GM18873 (cell line): Measurements from ENCODE around the gene RFX6.
"Not testable (repeated sequence)": the region's sequence is repeated elsewhere in the genome, so short reads cannot be mapped to it uniquely, and the experiment has no call there.

Source experiments
- ATAC-seq: cut with Tn5 transposase; IDR thresholded peaks from one replicate; pipeline ENCODE4 v1.9.1; 2021; ENCODE audit warnings: mild to moderate bottlenecking, moderate library complexity, moderate number of reproducible peaks; ENCODE audit not compliant: unreplicated experiment, low FRiP score

RFX6 gene, protein sequence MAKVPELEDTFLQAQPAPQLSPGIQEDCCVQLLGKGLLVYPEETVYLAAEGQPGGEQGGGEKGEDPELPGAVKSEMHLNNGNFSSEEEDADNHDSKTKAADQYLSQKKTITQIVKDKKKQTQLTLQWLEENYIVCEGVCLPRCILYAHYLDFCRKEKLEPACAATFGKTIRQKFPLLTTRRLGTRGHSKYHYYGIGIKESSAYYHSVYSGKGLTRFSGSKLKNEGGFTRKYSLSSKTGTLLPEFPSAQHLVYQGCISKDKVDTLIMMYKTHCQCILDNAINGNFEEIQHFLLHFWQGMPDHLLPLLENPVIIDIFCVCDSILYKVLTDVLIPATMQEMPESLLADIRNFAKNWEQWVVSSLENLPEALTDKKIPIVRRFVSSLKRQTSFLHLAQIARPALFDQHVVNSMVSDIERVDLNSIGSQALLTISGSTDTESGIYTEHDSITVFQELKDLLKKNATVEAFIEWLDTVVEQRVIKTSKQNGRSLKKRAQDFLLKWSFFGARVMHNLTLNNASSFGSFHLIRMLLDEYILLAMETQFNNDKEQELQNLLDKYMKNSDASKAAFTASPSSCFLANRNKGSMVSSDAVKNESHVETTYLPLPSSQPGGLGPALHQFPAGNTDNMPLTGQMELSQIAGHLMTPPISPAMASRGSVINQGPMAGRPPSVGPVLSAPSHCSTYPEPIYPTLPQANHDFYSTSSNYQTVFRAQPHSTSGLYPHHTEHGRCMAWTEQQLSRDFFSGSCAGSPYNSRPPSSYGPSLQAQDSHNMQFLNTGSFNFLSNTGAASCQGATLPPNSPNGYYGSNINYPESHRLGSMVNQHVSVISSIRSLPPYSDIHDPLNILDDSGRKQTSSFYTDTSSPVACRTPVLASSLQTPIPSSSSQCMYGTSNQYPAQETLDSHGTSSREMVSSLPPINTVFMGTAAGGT

DNA sequence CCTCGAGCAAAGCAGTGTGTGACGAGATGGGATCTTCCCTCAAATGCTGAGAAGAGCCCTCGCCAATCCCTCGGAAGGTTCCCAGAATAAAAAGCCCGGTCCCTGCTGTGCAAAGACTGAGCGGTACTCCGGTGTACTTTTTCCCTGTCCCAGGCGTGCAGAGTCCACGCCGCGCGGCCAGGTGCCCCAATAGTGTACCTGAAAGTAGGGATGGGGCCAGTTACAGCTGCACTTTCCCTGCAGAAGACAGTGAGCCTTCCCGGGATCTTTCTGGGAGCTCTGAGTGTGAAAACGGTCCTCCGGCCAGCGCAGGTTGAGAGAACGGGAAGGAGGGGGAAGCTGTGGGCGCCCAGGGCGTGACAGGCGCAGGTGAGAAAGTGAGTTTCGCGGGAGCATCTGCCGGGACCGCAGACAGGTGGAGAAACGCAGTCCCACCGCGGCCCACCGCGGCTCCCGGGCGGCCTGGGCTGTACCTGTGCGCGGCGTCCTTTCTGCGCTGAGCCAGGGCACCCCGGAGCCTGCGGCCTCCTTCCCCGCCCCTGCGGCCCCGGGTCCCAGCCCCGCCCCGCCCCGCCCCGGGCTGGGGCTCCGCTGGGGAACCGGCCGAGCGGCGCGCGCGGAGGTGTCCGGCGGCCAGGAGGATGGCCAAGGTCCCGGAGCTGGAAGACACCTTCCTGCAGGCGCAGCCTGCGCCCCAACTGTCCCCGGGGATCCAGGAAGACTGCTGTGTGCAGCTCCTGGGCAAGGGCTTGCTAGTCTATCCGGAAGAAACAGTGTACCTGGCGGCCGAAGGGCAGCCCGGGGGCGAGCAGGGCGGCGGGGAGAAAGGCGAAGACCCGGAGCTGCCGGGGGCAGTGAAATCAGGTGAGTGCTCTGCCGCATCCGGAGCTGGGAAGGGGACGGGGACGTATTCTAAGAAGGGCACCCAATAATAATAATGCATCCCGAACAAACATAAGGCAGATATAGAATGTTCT is at the start of gene RFX6:
Gene RFX6, plus strand, starts transcription at position 608 of the 977 bp plus-strand sequence. Its CDS starts 34 bp downstream, at position 642.
- no peak for ATAC-seq

DNA sequence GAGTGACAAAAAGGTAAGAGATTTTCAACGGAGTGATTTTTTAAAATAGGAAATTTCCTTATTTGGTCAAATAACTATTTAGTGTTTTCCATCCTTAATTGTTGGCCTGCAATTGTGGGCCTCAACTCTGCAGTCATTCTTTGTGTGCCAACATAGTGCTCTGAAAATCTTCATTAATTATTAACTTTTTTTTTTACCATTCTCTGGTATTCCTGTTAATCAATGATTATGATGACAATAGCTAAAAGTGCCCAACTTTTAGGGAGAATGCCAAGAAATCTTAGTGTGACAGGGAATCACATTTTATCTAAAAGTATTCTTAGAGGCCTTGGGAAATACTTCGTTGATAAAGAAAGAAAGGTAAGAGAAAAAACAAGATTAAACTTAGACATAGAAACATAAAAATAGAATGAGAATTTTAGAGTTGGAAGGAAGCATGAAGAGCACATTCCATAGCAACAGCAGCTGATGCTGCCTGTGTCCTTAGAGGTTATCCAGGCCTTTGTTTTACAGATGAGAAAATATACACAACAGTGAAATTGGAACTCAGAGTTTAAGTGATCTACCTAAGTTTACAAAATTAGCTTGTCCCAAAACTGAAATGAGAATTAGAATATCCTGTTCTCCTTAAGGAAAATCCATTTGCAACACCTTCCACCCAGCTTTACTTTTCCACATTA is 49.3 kb upstream of the RFX6 start:
- no peak for ATAC-seq

DNA sequence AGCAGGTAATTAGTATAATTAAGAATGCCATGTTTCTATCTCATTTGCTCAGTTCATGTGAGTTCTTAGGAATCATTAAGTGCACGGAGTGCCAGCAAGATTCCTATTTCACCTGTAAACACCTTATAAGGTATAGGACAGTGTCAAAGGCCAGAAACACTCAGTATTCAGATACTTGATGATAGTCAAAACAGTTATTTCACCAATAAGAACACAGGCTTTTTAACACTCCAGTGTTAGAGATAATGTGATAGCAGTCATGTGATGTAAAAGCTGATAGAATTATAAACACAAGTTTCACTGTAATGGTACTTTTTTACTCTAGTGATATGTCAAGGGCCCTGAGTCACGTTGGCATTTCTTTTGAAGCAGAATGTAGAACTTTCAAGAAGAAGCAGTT is 48.1 kb upstream of the RFX6 start, which contains the start of gene GPRC6A:
Gene GPRC6A, minus strand, starts transcription at position 101 of the 400 bp plus-strand sequence. Its CDS starts 70 bp downstream, at position 31.
- no peak for ATAC-seq

DNA sequence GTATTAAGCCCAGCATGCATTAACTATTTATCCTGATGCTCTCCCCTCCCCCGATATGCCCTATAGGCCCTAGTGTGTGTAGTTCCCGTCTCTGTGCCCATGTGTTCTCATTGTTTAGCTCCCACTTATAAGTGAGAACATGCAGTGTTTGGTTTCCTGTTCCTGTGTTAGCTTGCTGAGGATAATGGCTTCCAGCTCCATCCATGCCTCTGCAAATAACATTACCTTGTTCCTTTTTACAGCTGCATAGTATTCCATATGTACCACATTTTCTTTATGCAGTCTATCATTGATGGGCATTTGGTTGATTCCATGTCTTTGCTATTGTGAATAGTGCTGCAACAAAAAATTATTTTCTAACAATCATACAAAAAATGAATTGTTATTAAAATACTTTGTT is 42.5 kb upstream of the RFX6 start:
- not testable (repeated sequence) for ATAC-seq

DNA sequence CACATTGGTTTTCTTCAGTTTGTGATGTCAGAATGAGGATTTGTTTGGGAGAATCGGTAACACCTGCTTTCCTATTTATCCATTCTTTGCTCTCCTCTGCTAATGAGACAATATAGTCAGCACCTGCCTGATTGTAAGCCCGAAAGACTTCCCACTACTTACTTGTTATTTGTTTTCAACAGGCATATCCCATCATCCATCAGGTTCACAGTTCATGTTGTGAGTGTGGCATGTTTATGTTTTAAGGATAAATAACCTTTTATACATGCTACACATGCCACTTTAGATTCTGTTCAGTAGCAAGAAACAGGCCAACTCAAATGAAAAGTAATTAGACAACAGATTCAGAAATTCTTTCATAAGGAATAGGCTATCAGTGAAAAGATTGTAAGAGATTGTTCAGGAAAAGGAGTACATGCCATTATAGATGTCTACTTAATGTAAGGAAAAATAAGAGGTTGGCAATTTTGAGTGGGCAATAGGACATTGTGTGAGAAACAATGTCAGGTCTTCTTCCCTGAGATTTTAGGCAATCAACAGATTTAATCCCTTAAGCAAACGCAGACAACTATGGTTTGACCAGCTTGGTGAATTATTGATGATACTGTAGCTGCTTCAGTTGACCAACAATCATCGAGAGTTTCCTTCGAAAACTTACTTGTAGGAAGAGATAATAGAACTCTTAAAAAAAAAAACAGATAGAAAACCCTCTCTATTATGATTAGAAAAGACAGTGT is 40.3 kb upstream of the RFX6 start:
- ATAC-seq: no peak

DNA sequence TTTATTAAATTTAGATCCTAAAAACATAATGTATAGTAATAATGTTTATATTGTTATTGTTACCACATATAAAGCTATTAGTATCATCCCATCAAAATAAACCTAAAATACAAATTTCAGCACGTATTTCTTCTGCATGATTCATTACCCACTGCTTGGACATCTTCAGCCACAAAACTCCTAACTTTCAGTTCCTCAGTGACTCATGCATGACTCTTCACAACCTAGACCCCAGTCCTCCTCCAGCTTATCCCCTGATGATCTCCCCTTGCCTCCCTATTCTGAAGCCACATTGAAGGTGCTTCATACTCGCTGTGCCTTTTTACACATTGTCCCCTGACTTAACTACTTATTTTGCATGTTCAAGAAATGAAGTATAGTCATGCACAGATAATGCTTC is 37.0 kb upstream of the RFX6 start:
- no peak for ATAC-seq

DNA sequence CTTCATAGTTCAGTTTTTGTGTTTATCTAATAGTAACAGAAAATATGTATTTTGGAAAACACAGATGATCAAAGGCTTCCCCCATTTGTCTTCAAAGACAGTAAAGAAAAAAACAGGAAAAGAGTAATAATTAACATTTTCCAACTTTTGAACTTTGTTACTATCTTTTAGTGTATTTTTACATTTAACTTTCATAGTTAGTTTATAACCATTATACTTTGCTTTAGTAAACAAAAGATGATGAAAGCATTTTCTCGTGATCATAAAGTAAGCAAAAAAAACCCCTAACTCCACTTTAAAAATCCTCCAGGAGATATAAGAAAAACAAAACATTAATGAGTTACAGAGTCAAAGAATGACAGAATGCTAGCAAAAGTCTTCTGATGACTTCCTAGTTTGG is 34.6 kb upstream of the RFX6 start:
- ATAC-seq: no peak

DNA sequence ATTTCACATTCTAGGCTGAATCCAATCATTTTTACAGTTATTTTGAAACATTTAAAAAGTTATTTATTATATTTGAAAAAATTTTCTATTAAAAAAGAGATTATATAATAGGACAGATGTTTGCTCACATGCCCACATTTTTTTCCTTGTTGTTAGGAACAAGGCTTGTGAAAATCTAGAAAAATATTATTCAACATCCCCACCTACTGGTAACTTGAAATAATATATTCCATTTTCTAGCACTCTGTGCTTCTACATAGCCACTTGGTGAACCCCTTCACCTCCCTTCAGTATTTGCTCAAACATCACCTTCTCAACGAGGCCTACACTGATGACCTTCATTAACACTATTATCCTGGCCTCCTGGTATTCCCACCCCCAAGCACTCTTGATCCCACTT is 29.8 kb upstream of the RFX6 start:
- no peak for ATAC-seq

DNA sequence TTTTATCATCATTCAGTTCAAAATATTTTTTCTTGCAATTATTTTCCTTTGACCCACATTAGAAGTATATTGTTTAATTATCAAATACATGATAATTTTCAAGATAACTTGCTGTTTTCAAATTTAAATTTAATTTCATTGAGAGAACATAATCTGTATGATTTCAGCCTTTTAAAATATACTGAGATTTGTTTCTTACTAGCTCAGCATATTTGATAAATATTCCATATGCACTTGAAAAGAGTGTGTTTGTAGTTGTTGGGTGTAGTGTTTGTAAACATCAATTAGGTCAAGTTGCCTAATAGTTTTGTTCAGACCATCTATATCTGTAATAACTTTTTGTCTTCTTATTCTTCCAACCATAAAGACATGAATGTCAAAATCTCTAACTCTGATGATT is 19.0 kb upstream of the RFX6 start:
- ATAC-seq: no peak

DNA sequence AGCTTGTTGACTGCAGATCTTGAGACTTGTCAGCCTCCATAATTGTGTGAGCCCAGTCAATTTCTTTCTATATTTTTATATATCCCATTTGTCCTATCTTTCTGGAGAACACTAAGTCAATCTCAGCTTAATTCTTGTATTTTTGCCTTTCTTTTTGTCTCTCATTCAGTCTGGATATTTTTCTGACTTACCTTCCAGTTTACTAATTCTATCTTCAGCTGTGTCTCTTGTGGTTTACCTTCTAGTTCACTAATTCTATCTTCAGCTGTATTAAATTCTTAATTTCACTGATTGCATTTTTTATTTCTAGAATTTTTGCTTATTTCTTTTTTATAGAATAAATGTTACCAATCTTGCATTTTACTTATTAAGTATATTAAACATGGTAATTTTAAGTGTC is 17.8 kb upstream of the RFX6 start:
- no peak for ATAC-seq

DNA sequence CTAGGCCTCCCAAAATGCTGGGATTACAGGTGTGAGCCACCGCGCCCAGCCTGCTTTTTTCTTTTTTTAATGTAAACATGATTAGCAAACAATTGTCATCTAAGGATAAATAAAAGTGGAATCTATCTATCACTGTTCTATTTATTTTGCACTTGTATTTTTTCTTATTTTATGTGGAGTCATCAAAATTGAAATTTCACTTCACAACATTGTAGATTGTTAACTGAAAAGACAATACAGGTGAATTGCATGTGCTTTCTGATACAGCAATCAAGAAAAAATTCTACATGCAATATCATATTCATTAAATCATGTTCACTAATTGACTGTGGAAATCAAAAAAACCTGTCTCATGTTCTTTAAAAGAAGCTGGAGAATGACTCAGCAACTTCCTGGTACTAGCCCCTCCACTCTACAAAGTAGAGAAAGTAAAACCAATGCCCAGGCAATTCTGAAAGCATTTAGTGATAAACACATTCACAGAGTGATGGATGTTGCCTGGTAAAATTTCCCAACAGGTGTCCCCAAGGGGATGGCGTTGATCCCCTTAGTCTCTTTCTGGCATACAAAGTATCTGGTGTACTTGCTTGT is 10.7 kb upstream of the RFX6 start:
- no peak for ATAC-seq

DNA sequence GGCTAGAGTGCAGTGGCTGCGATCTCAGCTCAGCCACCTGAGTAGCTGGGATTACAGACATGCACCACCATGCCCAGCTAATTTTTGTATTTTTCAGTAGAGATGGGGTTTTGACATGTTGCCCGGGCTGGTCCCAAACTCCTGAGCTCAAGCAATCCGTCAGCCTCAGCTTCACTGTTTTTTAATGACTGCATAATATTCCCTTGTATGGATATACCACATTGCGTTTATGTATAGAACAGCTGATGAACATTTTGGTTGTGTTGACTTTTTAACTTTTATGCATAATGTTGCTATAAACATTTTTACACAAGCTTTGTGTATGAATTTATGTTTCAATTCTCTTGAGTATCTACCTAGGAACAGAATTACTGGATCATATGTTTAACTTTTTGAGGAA is 4.3 kb upstream of the RFX6 start:
- no peak for ATAC-seq

DNA sequence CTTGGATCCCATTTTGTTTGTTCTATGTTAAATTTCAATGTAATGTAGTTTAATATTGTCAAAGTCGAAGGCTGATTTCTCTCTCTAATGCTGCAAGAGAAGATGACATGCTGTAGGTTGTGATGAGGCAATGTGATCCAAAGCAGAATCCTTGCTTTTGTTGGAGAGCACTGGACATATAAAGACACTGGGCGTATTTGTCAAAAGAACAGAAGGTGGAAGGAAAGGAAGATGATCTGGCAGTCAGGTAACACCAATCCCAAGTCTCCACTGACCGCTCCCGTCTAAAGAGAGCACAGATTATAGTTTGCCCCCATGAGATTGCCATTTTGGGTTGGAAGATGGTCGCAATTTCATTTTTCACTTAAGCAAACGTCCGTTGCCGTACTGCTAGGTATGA is 935 bp upstream of the RFX6 start:
- ATAC-seq: no peak

DNA sequence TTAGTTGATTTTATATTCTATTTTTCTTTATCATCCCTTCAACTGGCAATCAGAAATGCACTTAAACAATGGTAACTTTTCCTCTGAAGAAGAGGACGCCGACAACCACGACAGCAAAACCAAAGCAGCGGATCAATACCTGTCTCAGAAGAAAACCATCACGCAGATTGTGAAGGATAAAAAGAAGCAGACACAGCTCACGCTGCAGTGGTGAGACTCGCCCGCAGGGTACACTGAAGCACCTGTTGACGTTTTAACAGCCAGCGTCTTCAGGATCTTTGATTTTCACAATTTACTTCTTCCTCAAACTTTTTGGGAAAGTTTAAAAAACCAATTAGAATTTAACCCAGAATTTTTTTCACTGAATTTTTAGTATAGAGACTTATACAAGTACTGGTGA is 701 bp downstream of the RFX6 start:
- no peak for ATAC-seq

DNA sequence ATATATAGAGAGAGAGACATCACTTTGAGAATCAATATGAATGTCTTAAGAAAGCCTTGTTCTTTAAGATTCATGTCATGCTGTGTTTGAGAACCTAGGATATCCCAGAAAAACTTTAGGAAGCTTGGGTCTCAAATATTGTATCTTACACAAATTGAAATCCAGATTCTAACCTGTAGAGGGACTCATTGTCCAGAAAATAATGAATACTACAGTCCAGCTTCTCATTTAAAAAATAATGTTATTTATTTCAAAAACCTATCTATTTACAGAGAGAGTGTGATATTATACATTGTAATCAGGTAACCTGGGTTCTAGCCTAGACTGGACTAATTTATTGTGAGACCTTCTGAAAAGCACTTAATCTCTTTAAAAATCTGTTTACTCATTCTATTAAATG is 4.2 kb downstream of the RFX6 start:
- no peak for ATAC-seq

DNA sequence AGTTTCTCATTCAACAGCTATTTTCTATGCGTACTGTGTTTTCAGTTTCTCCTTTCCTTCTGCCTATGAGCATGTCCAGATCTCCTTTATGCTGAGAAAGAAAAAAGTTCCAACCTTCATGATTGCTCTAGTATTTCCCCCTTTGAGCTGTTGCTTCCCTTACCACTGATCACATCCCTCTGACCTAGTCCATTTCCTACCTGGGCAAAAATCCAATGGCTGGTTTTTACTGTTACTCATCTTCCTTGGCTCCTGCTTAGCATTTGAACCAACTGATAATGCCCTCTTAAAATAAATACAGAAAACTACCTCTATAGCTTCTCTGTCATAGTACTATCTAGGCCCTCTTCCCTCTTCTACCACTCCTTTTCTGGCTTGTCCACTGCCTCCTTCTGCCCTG is 6.0 kb downstream of the RFX6 start:
- ATAC-seq: no peak

DNA sequence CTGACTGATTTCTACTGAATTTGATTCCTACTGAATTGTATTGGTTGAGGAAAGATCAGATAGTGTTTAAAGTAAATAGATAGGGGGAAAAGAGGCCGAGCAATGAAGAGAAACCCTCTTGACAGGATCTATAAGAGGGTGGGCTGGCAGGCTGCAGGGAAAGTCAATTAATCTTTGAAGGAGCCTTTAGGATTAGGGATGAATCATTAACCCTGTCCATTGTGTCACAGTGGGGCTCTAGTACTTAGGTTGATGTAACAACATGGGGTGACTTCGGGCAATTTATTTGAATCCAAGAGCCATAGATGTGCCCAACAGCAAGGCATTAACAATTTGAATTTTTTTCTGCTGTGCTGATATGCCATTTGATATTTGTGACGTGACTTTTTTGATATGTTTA is 7.5 kb downstream of the RFX6 start:
- no peak for ATAC-seq

DNA sequence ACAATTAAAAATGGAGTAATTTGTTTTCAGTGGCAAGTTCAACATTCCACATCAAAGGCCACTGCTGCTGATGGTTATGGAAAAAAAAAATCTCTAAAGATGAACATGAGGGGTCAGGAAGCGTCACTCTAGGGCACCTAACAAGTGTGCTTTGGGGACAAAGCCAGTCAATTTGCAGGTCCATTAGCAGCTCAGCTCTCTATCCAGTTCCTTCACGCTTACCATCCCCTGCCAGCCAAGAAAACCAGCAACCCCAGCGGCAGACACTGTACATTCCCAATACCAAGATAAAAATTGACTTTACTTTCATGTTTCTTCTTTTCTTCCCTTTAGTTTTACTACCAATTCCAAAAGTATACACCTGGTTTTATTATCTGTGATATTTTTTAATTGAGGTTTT is 10.1 kb downstream of the RFX6 start:
- ATAC-seq: no peak

DNA sequence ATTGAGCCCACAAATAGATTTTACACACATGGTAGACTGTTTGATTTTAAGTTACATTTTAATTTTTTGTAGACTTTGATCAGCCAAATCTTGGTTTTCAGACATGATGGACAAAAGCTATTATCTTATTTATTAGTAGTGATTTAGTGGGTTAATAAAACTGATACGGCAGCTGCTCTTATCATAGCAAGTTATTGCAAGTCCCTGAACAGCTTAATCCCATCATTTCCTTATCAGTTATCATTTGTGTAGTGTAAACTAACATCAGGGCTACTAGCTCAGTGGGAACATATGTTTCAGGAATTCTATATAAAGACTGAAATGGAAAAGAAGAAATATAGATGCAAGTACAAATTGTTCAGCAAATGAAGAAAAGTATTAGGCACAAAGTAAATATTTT is 10.9 kb downstream of the RFX6 start:
- ATAC-seq: no peak
